KMS-11 (cell line): Measurements from ENCODE around the gene TSPEAR.

Experiments used
- H2AFZ ChIP-seq: fragments of 200-600 bp; sonication (generic); 2 replicates; pipeline ENCODE4 v1.6.1; 2016; ENCODE audit warnings: antibody characterized with exemption, mixed run types, low read depth
- H3K27ac ChIP-seq: fragments of 200-600 bp; sonication (generic); 2 replicates; pipeline ENCODE4 v1.6.1; 2016; ENCODE audit warnings: mild to moderate bottlenecking, mixed run types
- H3K27me3 ChIP-seq: fragments of 200-600 bp; sonication (generic); 2 replicates; pipeline ENCODE4 v1.6.1; 2017; ENCODE audit warnings: mild to moderate bottlenecking, low read depth, mixed run types, moderate library complexity; ENCODE audit not compliant: insufficient read depth
- H3K36me3 ChIP-seq: fragments of 200-600 bp; sonication (generic); 2 replicates; pipeline ENCODE4 v1.6.1; 2017; ENCODE audit warnings: mild to moderate bottlenecking, mixed run types; ENCODE audit not compliant: insufficient read depth
- H3K4me1 ChIP-seq: fragments of 200-600 bp; sonication (generic); 2 replicates; pipeline ENCODE4 v1.6.1; 2016; ENCODE audit warnings: mild to moderate bottlenecking, low read depth, mixed run types; ENCODE audit not compliant: poor library complexity, severe bottlenecking
- H3K4me2 ChIP-seq: fragments of 200-600 bp; sonication (generic); 2 replicates; pipeline ENCODE4 v1.7.0; 2016; ENCODE audit warnings: mild to moderate bottlenecking, mixed run types
- H3K4me3 ChIP-seq: fragments of 200-600 bp; sonication (generic); IDR thresholded peaks from 2 replicates; pipeline ENCODE4 v1.6.1; 2017; ENCODE audit warnings: low read depth, low read length, mixed read lengths; ENCODE audit not compliant: insufficient read depth
- H3K79me2 ChIP-seq: fragments of 200-600 bp; sonication (generic); 2 replicates; pipeline ENCODE4 v1.6.1; 2016; ENCODE audit warnings: low read depth, mixed run types; ENCODE audit not compliant: insufficient read depth
- H3K9ac ChIP-seq: fragments of 200-600 bp; sonication (generic); 2 replicates; pipeline ENCODE4 v1.6.1; 2016; ENCODE audit warnings: mild to moderate bottlenecking, mixed run types
- H4K20me1 ChIP-seq: fragments of 200-600 bp; sonication (generic); 2 replicates; pipeline ENCODE4 v1.6.1; 2016; ENCODE audit warnings: mild to moderate bottlenecking, mixed run types; ENCODE audit not compliant: insufficient read depth
- CTCF ChIP-seq: fragments of 200-600 bp; sonication (generic); conservative IDR thresholded peaks from 2 replicates; pipeline ENCODE4 v1.6.1; 2017; ENCODE audit warnings: low read depth, mild to moderate bottlenecking, antibody characterized with exemption, low read length, moderate library complexity, mixed read lengths

TSPEAR gene

DNA sequence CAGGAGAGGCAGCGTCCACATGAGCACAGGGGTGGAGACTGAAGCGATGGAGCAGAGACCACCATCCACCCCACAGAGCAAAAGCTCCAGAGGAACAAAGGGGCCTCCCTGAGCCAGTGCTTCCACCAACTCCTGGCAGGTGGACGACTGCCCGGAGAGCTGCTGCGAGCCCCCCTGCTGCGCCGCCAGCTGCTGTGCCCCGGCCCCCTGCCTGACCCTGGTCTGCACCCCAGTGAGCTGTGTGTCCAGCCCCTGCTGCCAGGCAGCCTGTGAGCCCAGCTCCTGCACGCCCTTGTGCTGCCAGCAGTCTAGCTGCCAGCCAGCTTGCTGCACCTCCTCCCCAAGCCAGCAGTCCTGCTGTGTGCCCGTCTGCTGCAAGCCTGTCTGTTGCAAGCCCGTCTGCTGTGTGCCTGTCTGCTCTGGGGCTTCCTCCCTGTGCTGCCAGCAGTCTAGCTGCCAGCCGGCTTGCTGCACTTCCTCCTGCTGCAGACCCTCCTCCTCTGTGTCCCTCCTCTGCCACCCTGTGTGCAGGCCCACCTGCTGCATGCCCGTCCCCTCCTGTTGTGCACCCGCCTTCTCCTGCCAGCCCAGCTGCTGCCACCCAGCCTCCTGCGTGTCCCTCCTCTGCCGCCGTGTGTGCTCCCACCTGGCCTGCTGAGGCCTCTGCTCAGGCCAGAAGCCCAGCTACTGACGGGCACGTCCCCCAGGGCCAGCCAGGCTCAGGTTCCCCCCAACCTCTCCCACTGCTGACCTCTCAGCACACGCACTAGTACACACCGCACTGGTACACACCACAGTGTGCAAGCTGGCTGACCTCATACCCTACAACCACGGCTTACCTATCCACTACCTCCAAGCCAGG lies 9.0 kb downstream of the TSPEAR start:
- H3K36me3 ChIP-seq, result no peaks in the 10 kb centered on the region
- no peak for TF ChIP-seq CTCF
- H3K9ac ChIP-seq, result no peak overlapping the region
- no peak overlapping the region for H2AFZ ChIP-seq
- no peaks in the 10 kb centered on the region for H4K20me1 ChIP-seq
- no peak overlapping the region for H3K27ac ChIP-seq
- H3K4me2 ChIP-seq, result no peak overlapping the region
- no peaks in the 10 kb centered on the region for H3K79me2 ChIP-seq
- no peaks in the 10 kb centered on the region for H3K4me1 ChIP-seq
- H3K27me3 ChIP-seq, result peaks cover 80% of the 10 kb centered on the region
- no peak overlapping the region for H3K4me3 ChIP-seq

DNA sequence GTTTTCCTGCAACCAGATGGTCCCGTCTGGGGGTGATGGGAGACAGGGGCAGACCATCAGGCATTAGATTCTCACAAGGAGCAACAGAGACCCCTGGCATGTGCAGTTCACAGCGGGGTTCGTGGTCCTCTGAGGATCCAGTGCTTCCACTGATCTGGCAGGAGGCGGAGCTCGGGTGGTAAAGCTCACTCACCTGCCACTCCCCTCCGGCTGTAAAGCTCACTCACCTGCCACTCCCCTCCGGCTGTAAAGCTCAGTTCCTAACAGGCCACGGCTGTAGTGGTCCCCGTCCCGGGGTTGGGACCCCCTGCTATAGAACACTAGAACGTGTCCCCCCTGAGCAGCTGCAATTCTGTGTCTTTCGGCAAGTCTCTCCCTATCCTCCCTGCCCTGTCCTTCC lies 9.8 kb downstream of the TSPEAR start:
- Histone ChIP-seq H3K79me2 (no peaks in the 10 kb centered on the region), H3K36me3 (no peaks in the 10 kb centered on the region), H3K27me3 (peaks cover 82% of the 10 kb centered on the region), H3K4me1 (no peaks in the 10 kb centered on the region), H3K4me2 (no peak overlapping the region), H4K20me1 (no peaks in the 10 kb centered on the region), H3K27ac (no peak overlapping the region), H2AFZ (no peak overlapping the region), H3K9ac (no peak overlapping the region), H3K4me3 (no peak overlapping the region)
- TF ChIP-seq CTCF, result no peak

GRCh38 chr21:44701023-44701400 lies 10.4 kb downstream of the TSPEAR start:
- H3K36me3 ChIP-seq, result no peaks in the 10 kb centered on the region
- no peak for TF ChIP-seq CTCF
- H3K9ac ChIP-seq, result no peak overlapping the region
- no peak overlapping the region for H2AFZ ChIP-seq
- H3K79me2 ChIP-seq, result no peaks in the 10 kb centered on the region
- H3K4me3 ChIP-seq, result no peak overlapping the region
- H3K27me3 ChIP-seq, result peaks cover 84% of the 10 kb centered on the region
- H3K27ac ChIP-seq, result no peak overlapping the region
- no peaks in the 10 kb centered on the region for H4K20me1 ChIP-seq
- no peak overlapping the region for H3K4me2 ChIP-seq
- no peaks in the 10 kb centered on the region for H3K4me1 ChIP-seq

- Histone ChIP-seq H3K4me2 (no peak overlapping the region), H3K36me3 (no peaks in the 10 kb centered on the region), H2AFZ (no peak overlapping the region), H4K20me1 (no peaks in the 10 kb centered on the region), H3K27me3 (peaks cover 89% of the 10 kb centered on the region), H3K4me1 (no peaks in the 10 kb centered on the region), H3K9ac (no peak overlapping the region), H3K27ac (no peak overlapping the region), H3K79me2 (no peaks in the 10 kb centered on the region), H3K4me3 (no peak overlapping the region)
- no peak for TF ChIP-seq CTCF
These were observed 11.0 kb downstream of the TSPEAR start for GRCh38 chr21:44700101-44701022.
